Tibial nerve (tissue), 4 donors: ENCODE data around the gene HNRNPUL1. TPM values are rescaled to one million over a fixed set of nuclear protein-coding genes. Genes with fewer than 3 reads are reported as not detected.

ENCODE experiments used
- DNase-seq, 2 donors: peaks; one replicate each; pipeline ENCODE4 v3.0.0-alpha.2; 2019; ENCODE audit warnings: low spot score in 2 of 2
- H3K27ac ChIP-seq, 4 donors: fragments of 200-600 bp; sonication (generic) in 3 of 4; one replicate each; pipeline ENCODE4 v1.5.1; 2017 to 2019; ENCODE audit warnings: mild to moderate bottlenecking in 1 of 4
- H3K27me3 ChIP-seq, 2 donors: fragments of 200-600 bp; sonication (generic) in 1 of 2; one replicate each; pipeline versions ENCODE4 v1.5.1 to v1.6.0; 2017 to 2019
- H3K36me3 ChIP-seq, 3 donors: fragments of 200-600 bp; sonication (generic); one replicate each; pipeline ENCODE4 v1.5.1; 2018 to 2019
- H3K4me1 ChIP-seq, 4 donors: fragments of 200-600 bp; sonication (generic) in 3 of 4; one replicate each; pipeline ENCODE4 v1.5.1; 2017 to 2019
- H3K4me3 ChIP-seq, 4 donors: fragments of 200-600 bp; sonication (generic) in 3 of 4; one replicate each; pipeline ENCODE4 v1.5.1; 2017 to 2019; ENCODE audit warnings: mild to moderate bottlenecking in 1 of 4, moderate library complexity in 1 of 4
- H3K9me3 ChIP-seq, 4 donors: fragments of 200-600 bp; sonication (generic) in 3 of 4; one replicate each; pipeline ENCODE4 v1.5.1; 2017 to 2019
- CTCF ChIP-seq, 5 experiments: fragments of 200-600 bp in 3 of 5; fragments of 450-650 bp in 2 of 5; sonication (generic) in 3 of 5; IDR thresholded peaks; one replicate each; pipeline ENCODE4 v1.5.1; 2016 to 2019; ENCODE audit warnings: antibody characterized with exemption in 5 of 5, mild to moderate bottlenecking in 3 of 5, moderate library complexity in 2 of 5
- EP300 ChIP-seq, 2 donors: sonication (generic); formaldehyde crosslinking; IDR thresholded peaks; one replicate each; pipeline ENCODE4 v1.6.1; 2017; ENCODE audit warnings: antibody characterized with exemption in 2 of 2, mild to moderate bottlenecking in 1 of 2
- POLR2A ChIP-seq, 2 donors: fragments of 450-650 bp; IDR thresholded peaks; one replicate each; pipeline ENCODE4 v1.6.1; 2017; ENCODE audit warnings: antibody characterized with exemption in 2 of 2, mild to moderate bottlenecking in 2 of 2, moderate library complexity in 2 of 2
- WGBS, 2 donors: methylation state at CpG; one replicate each; pipeline ENCODE4 v1.1.5; 2018; 5-methylcytosine and 5-hydroxymethylcytosine counted together
- total RNA-seq, 4 donors: library from RNA; depleted of rRNA; stranded (reverse); fragments of >200 nt; gene quantifications; one replicate each; pipeline ENCODE4 v1.1.0, GENCODE V29; 2016

The HNRNPUL1 gene
- total RNA-seq, 4 donors from 2014 or later: 136 to 163 (median 146) TPM

DNA sequence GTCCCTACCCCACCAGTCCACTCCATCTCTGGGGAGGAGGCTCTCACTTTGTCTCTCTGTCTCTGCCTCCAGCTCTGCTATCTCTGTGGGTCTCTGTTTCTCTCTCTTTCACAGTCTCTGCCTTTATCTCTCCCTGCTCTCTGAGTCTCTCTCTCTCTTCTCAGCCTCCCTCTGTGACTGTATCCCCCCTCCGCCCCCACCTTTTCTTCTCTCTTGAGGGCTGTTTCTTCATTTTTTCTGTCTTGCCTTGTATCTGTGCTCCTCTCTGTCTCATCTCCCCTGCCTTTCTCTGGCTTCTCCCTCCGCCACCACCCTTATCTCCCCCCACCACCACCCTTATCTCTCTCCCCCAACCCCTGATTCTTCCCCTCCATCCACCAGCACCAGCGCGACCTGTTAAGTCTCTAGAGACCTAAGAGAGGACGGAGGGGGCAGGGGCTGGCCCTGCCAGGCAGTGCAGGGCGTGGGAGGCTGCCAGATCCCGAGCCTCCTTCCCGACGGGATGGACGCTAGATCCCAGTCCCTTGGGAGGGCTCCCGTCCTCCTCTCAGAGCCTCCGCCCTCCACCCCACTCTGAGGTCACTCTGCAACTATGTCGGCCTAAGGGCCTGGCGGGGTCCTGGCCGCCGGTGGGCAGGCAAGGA is 44.1 kb upstream of the HNRNPUL1 start:
- H3K27me3 ChIP-seq: no peaks in the 10 kb centered on the region
- 12 to 15% methylated on average over 16 of the region's 16 CpGs for WGBS, 2 donors
- DNase-seq: peak in 1 of 2 donors; percentile 33
- peak overlapping the region; percentile 62 to 96 (median 78) for H3K4me3 ChIP-seq
- peak overlapping the region; percentile 87 to 99 (median 94) for H3K27ac ChIP-seq
- peaks cover 0 to 9% (median 0%) of the 10 kb centered on the region in 3 donors for H3K36me3 ChIP-seq
- no peaks in the 10 kb centered on the region for H3K9me3 ChIP-seq
- H3K4me1 ChIP-seq: peaks cover 0 to 70% (median 26%) of the 10 kb centered on the region in 4 donors
- TF ChIP-seq POLR2A (IDR thresholded peaks at IDR 0.05) (no peak), EP300 (IDR thresholded peaks at IDR 0.05) (peak in 1 of 2 donors; percentile 56), CTCF (IDR thresholded peaks at IDR 0.05) (no peak)

GRCh38 chr19:41220811-41221210 is 43.4 kb upstream of the HNRNPUL1 start:
- peak overlapping the region; percentile 62 to 96 (median 78) for H3K4me3 ChIP-seq
- TF ChIP-seq POLR2A (IDR thresholded peaks at IDR 0.05) (no peak), EP300 (IDR thresholded peaks at IDR 0.05) (no peak), CTCF (IDR thresholded peaks at IDR 0.05) (no peak)
- H3K27me3 ChIP-seq: no peaks in the 10 kb centered on the region
- no peak for DNase-seq
- peaks cover 0 to 77% (median 30%) of the 10 kb centered on the region in 4 donors for H3K4me1 ChIP-seq
- H3K9me3 ChIP-seq: no peaks in the 10 kb centered on the region
- WGBS, 2 donors: 43 to 47% methylated on average over 9 of the region's 9 CpGs
- H3K36me3 ChIP-seq: peaks cover 0 to 9% (median 0%) of the 10 kb centered on the region in 3 donors
- H3K27ac ChIP-seq: peak overlapping the region; percentile 87 to 99 (median 94)

- peaks cover 0 to 83% (median 37%) of the 10 kb centered on the region in 4 donors for H3K4me1 ChIP-seq
- 60 to 77% methylated on average over 20 of the region's 20 CpGs for WGBS, 2 donors
- peak overlapping the region in 2 of 4 donors; percentile 7 for H3K4me3 ChIP-seq
- H3K27ac ChIP-seq: peak overlapping the region; percentile 87 to 99 (median 94)
- no peak for TF ChIP-seq CTCF (IDR thresholded peaks at IDR 0.05)
- TF ChIP-seq POLR2A (IDR thresholded peaks at IDR 0.05): no peak
- no peak for TF ChIP-seq EP300 (IDR thresholded peaks at IDR 0.05)
- no peak for DNase-seq
- no peaks in the 10 kb centered on the region for H3K27me3 ChIP-seq
- H3K36me3 ChIP-seq: peaks cover 0 to 9% (median 0%) of the 10 kb centered on the region in 3 donors
- H3K9me3 ChIP-seq: no peaks in the 10 kb centered on the region
These were observed 42.5 kb upstream of the HNRNPUL1 start for GRCh38 chr19:41221514-41222205.

DNA sequence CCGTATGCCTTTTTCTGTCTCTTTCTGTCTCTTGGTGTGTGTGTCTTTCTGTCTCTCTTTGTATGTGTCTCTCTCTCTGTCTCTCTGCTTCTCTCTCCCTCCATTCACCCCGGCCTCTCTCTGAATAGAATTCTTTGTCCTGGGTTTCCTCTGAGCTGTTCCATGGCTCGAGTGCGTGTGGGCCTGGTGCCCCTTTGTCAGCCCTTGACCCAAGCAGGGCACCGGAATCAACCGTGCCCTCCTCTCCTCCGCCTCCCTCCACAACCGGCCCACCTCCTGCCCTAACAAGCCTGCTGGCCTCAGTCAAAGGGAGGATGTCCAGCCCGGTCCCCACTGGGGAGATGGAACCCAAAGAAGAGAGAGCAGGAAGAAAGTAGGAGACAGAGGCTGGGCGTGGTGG is 41.9 kb upstream of the HNRNPUL1 start:
- 43 to 54% methylated on average over 10 of the region's 10 CpGs for WGBS, 2 donors
- H3K27ac ChIP-seq: peak overlapping the region in 3 of 4 donors; percentile 87 to 99 (median 98)
- no peaks in the 10 kb centered on the region for H3K27me3 ChIP-seq
- no peak for DNase-seq
- TF ChIP-seq CTCF (IDR thresholded peaks at IDR 0.05): no peak
- TF ChIP-seq EP300 (IDR thresholded peaks at IDR 0.05): peak in 1 of 2 donors; percentile 38
- peaks cover 0 to 9% (median 0%) of the 10 kb centered on the region in 3 donors for H3K36me3 ChIP-seq
- no peaks in the 10 kb centered on the region for H3K9me3 ChIP-seq
- H3K4me3 ChIP-seq: no peak overlapping the region
- peaks cover 0 to 83% (median 42%) of the 10 kb centered on the region in 4 donors for H3K4me1 ChIP-seq
